HL-60/S4 treated with phorbol 12-myristate 13-acetate at 8.2 ng/mL for 4 days and 3 days (cell line): ENCODE data around the gene SSMEM1.

Experiments used
- in situ Hi-C: fragments of 300-500 bp; cut with MboI; formaldehyde crosslinking; loops from 2 replicates; pipeline ENCODE4 v1.15.0; 2022; ENCODE audit warnings: low sequenced_read_pairs

The SSMEM1 gene

GRCh38 chr7:130210181-130210935 lies 2.7 kb downstream of the SSMEM1 start:
- in situ Hi-C loops, result no loop called here

GRCh38 chr7:130213828-130214227 lies 6.2 kb downstream of the SSMEM1 start:
- in situ Hi-C loops, result no loop called here

GRCh38 chr7:130216025-130216424 lies 8.4 kb downstream of the SSMEM1 start:
- in situ Hi-C loops, result no loop called here

GRCh38 chr7:130216750-130217149 lies 9.1 kb downstream of the SSMEM1 start:
- in situ Hi-C loops, result no loop called here

GRCh38 chr7:130218806-130219620 lies 11.4 kb downstream of the SSMEM1 start:
- in situ Hi-C loops, result no loop called here

- in situ Hi-C loops, result no loop called here
These were observed 12.2 kb downstream of the SSMEM1 start for GRCh38 chr7:130219871-130220270.

GRCh38 chr7:130221746-130222145 lies 14.1 kb downstream of the SSMEM1 start:
- in situ Hi-C loops, result no loop called here

GRCh38 chr7:130223646-130224045 lies 16.0 kb downstream of the SSMEM1 start:
- in situ Hi-C loops, result no loop called here

GRCh38 chr7:130224210-130224609 lies 16.6 kb downstream of the SSMEM1 start:
- in situ Hi-C loops, result no loop called here

GRCh38 chr7:130224923-130225322 lies 17.3 kb downstream of the SSMEM1 start:
- in situ Hi-C loops, result loop anchor here (25.0 kb wide), 1 partner anchor 537 kb away; no protein-coding TSS in a partner anchor

GRCh38 chr7:130226333-130226732 lies 18.7 kb downstream of the SSMEM1 start:
- in situ Hi-C loops, result loop anchor here (25.0 kb wide), 1 partner anchor 536 kb away; no protein-coding TSS in a partner anchor

- in situ Hi-C loops, result loop anchor here (25.0 kb wide), 1 partner anchor 534 kb away; no protein-coding TSS in a partner anchor
These were observed 20.4 kb downstream of the SSMEM1 start for GRCh38 chr7:130227883-130228575.

- in situ Hi-C loops, result loop anchor here (25.0 kb wide), 1 partner anchor 533 kb away; no protein-coding TSS in a partner anchor
These were observed 21.3 kb downstream of the SSMEM1 start for GRCh38 chr7:130228840-130229502.

GRCh38 chr7:130229981-130230380 lies 22.3 kb downstream of the SSMEM1 start:
- in situ Hi-C loops, result loop anchor here (25.0 kb wide), 1 partner anchor 532 kb away; no protein-coding TSS in a partner anchor

GRCh38 chr7:130231792-130232191 lies 24.1 kb downstream of the SSMEM1 start:
- in situ Hi-C loops, result loop anchor here (25.0 kb wide), 1 partner anchor 531 kb away; no protein-coding TSS in a partner anchor

GRCh38 chr7:130232209-130232608 lies 24.5 kb downstream of the SSMEM1 start:
- in situ Hi-C loops, result loop anchor here (25.0 kb wide), 1 partner anchor 530 kb away; no protein-coding TSS in a partner anchor

GRCh38 chr7:130234078-130234477 lies 26.4 kb downstream of the SSMEM1 start:
- in situ Hi-C loops, result loop anchor here (25.0 kb wide), 1 partner anchor 528 kb away; no protein-coding TSS in a partner anchor

- in situ Hi-C loops, result loop anchor here (25.0 kb wide), 1 partner anchor 526 kb away; no protein-coding TSS in a partner anchor
These were observed 28.7 kb downstream of the SSMEM1 start for GRCh38 chr7:130236361-130236760.

GRCh38 chr7:130240240-130240639 lies 32.6 kb downstream of the SSMEM1 start:
- in situ Hi-C loops, result loop anchor here (25.0 kb wide), 1 partner anchor 522 kb away; no protein-coding TSS in a partner anchor
